Lower lobe of right lung (tissue), 2 donors: Measurements from ENCODE around the gene ZNF438. TPM values are rescaled to one million over a fixed set of nuclear protein-coding genes. Genes with fewer than 3 reads are reported as not detected.

Experiments
- ATAC-seq, 2 donors: fragments of 200-7000 bp; cut with Tn5 transposase; one replicate each; pipeline ENCODE4 v1.9.1; 2020 to 2022; ENCODE audit warnings: mild to moderate bottlenecking in 2 of 2, moderate library complexity in 2 of 2
- DNase-seq: peaks from one replicate; pipeline ENCODE4 v3.0.0-alpha.2; 2020
- H3K27ac ChIP-seq: fragments of 200-600 bp; one replicate; pipeline ENCODE4 v1.8.0; 2022
- H3K27me3 ChIP-seq: fragments of 200-600 bp; one replicate; pipeline ENCODE4 v1.8.0; 2022; ENCODE audit warnings: low read depth
- H3K36me3 ChIP-seq: fragments of 200-600 bp; one replicate; pipeline ENCODE4 v1.8.0; 2022; ENCODE audit warnings: mild to moderate bottlenecking
- H3K4me1 ChIP-seq: fragments of 200-600 bp; one replicate; pipeline ENCODE4 v1.8.0; 2022
- H3K4me3 ChIP-seq: fragments of 200-600 bp; one replicate; pipeline ENCODE4 v1.8.0; 2022; ENCODE audit warnings: mild to moderate bottlenecking
- H3K9me3 ChIP-seq: fragments of 200-600 bp; one replicate; pipeline ENCODE4 v1.8.0; 2022
- CTCF ChIP-seq: fragments of 200-600 bp; IDR thresholded peaks from one replicate; pipeline ENCODE4 v1.8.0; 2022; ENCODE audit warnings: antibody characterized with exemption, mild to moderate bottlenecking
- intact Hi-C: fragments of 100-400 bp; cut with DNase I; formaldehyde crosslinking; loops from one replicate; pipeline ENCODE4 v1.11.0; 2022
- total RNA-seq: library from RNA; stranded (reverse); fragmentation: NEBNext Ultra II Directional; extraction: Animal tissue kit (Norgen Biotek cat#: 25700); gene quantifications from one replicate; pipeline ENCODE4 v1.2.1, GENCODE V29; 2021
- donor health status: DM: no; HTN: yes; CAD: no; lungs with severe emphysema.

Gene ZNF438
- total RNA-seq, 1 donor from 2014 or later: 15.2 TPM

GRCh38 chr10:31017534-31018355, 13.9 kb downstream of the ZNF438 start:
- Histone ChIP-seq H3K36me3 (no peaks in the 10 kb centered on the region), H3K4me3 (no peak overlapping the region), H3K27ac (no peak overlapping the region), H3K9me3 (no peaks in the 10 kb centered on the region), H3K4me1 (peaks cover 19% of the 10 kb centered on the region), H3K27me3 (no peaks in the 10 kb centered on the region)
- intact Hi-C loops: no loop called here
- DNase-seq: no peak
- no peak for TF ChIP-seq CTCF
- ATAC-seq: no peak

DNA sequence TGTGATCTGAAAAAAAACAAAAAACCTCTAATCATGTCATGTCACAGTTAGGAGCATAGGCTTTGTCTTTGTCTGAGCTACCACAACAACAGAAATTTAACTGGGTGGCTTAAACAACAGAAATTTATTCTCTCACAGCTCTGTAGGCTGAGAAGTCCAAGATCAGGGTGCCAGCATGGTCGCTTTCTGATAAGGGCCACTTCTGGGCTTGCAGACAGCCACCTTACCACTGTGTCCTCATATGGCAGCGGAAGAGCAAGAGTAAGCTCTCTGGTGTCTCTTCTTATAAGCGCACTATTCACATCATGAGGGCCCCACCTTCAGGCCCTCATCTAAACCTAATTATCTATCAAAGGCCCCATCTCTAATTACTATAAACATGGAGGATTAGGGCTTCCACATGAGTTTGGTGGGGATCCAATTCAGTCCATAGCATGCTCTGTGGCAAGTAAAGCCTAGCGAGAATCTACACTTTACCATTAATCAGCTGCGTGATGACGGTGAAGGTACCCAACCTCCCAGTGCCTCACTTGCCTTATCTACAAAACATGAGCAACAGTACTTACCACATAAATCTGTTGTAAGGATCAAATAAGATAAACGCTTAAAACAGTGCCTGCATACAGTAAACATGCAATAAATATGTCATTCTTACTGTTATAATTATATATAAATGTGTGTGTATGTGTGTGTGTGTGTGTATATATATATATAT, 17.3 kb downstream of the ZNF438 start:
- Histone ChIP-seq H3K9me3 (no peaks in the 10 kb centered on the region), H3K36me3 (no peaks in the 10 kb centered on the region), H3K27me3 (no peaks in the 10 kb centered on the region), H3K4me3 (no peak overlapping the region), H3K27ac (no peak overlapping the region), H3K4me1 (peaks cover 19% of the 10 kb centered on the region)
- intact Hi-C loops: no loop called here
- ATAC-seq (no peak), DNase-seq (no peak)
- TF ChIP-seq CTCF: no peak

GRCh38 chr10:31013331-31013730, 18.3 kb downstream of the ZNF438 start:
- TF ChIP-seq CTCF: no peak
- H3K4me3 ChIP-seq: no peak overlapping the region
- H3K27ac ChIP-seq: no peak overlapping the region
- H3K4me1 ChIP-seq: peaks cover 15% of the 10 kb centered on the region
- no peak for ATAC-seq
- no peaks in the 10 kb centered on the region for H3K9me3 ChIP-seq
- no peak for DNase-seq
- H3K36me3 ChIP-seq: no peaks in the 10 kb centered on the region
- H3K27me3 ChIP-seq: no peaks in the 10 kb centered on the region
- intact Hi-C loops: no loop called here

- DNase-seq (no peak), ATAC-seq (peak; percentile 19 to 23)
- H3K4me3 ChIP-seq: no peak overlapping the region
- H3K4me1 ChIP-seq: peaks cover 15% of the 10 kb centered on the region
- TF ChIP-seq CTCF: no peak
- no peaks in the 10 kb centered on the region for H3K27me3 ChIP-seq
- no peaks in the 10 kb centered on the region for H3K36me3 ChIP-seq
- intact Hi-C loops: no loop called here
- no peaks in the 10 kb centered on the region for H3K9me3 ChIP-seq
- H3K27ac ChIP-seq: peak overlapping the region; percentile 40
These were observed 20.0 kb downstream of the ZNF438 start for GRCh38 chr10:31011665-31012022.

GRCh38 chr10:31011017-31011664, 20.5 kb downstream of the ZNF438 start:
- Histone ChIP-seq H3K27ac (peak overlapping the region; percentile 40), H3K9me3 (no peaks in the 10 kb centered on the region), H3K36me3 (no peaks in the 10 kb centered on the region), H3K4me3 (no peak overlapping the region), H3K4me1 (peaks cover 18% of the 10 kb centered on the region), H3K27me3 (no peaks in the 10 kb centered on the region)
- intact Hi-C loops: no loop called here
- TF ChIP-seq CTCF: no peak
- ATAC-seq (peak; percentile 39 to 61), DNase-seq (no peak)
